Ishikawa (cell line): Measurements from ENCODE around the gene CPNE4.

Experiments
- CEBPB ChIP-seq: IDR thresholded peaks from 2 replicates; pipeline ENCODE4 v1.6.1; 2012
- CREB1 ChIP-seq: IDR thresholded peaks from 2 replicates; pipeline ENCODE4 v1.6.1; 2012; ENCODE audit warnings: low read depth
- EGR1 ChIP-seq: IDR thresholded peaks from 2 replicates; pipeline ENCODE4 v1.6.1; 2012
- EP300 ChIP-seq: IDR thresholded peaks from 2 replicates; pipeline ENCODE4 v1.6.1; 2012; ENCODE audit warnings: borderline replicate concordance
- FOXM1 ChIP-seq: IDR thresholded peaks from 2 replicates; pipeline ENCODE4 v1.6.1; 2012; ENCODE audit warnings: low read depth, borderline replicate concordance
- MAX ChIP-seq: IDR thresholded peaks from 2 replicates; pipeline ENCODE4 v1.6.1; 2012
- NFIC ChIP-seq: IDR thresholded peaks from 2 replicates; pipeline ENCODE4 v1.6.1; 2012
- RAD21 ChIP-seq: IDR thresholded peaks from 2 replicates; pipeline ENCODE4 v1.6.1; 2012; ENCODE audit warnings: low read depth
- REST ChIP-seq: IDR thresholded peaks from 2 replicates; pipeline ENCODE4 v1.6.1; 2012; ENCODE audit warnings: low read depth, mild to moderate bottlenecking
- TAF1 ChIP-seq: IDR thresholded peaks from 2 replicates; pipeline ENCODE4 v1.6.1; 2012; ENCODE audit warnings: low read depth, mild to moderate bottlenecking
- TCF12 ChIP-seq: IDR thresholded peaks from 2 replicates; pipeline ENCODE4 v1.6.1; 2012; ENCODE audit warnings: low read depth
- TEAD4 ChIP-seq: IDR thresholded peaks from 2 replicates; pipeline ENCODE4 v1.6.1; 2012
- USF1 ChIP-seq: IDR thresholded peaks from 2 replicates; pipeline ENCODE4 v1.6.1; 2012
- YY1 ChIP-seq: IDR thresholded peaks from 2 replicates; pipeline ENCODE4 v1.6.1; 2012; ENCODE audit warnings: low read depth
- ZBTB7A ChIP-seq: IDR thresholded peaks from 2 replicates; pipeline ENCODE4 v1.6.1; 2012; ENCODE audit warnings: low read depth

The CPNE4 gene

DNA sequence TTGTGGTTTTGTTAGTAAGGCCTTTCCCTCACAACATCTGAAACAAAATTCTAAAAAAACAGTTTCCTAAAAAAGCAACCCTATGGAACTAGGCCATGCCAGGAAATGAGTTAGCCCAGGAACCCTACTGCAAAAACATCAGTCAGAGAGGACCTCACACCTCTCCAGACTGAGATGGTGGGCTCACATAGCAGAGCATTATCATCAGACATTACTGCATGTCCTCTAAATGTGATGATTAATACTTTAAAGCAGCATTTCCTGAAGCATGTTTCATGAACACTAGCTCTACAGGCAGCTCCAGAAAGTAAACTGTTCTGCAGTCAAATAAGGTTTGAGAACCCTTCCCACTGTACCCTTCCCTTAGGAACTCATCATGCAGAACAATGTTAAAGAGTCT is 299.7 kb downstream of the CPNE4 start:
- TF ChIP-seq TAF1 (no peak), FOXM1 (no peak), RAD21 (no peak), CREB1 (no peak), CEBPB (no peak), ZBTB7A (no peak), TCF12 (no peak), TEAD4 (no peak), YY1 (no peak), EP300 (no peak)

DNA sequence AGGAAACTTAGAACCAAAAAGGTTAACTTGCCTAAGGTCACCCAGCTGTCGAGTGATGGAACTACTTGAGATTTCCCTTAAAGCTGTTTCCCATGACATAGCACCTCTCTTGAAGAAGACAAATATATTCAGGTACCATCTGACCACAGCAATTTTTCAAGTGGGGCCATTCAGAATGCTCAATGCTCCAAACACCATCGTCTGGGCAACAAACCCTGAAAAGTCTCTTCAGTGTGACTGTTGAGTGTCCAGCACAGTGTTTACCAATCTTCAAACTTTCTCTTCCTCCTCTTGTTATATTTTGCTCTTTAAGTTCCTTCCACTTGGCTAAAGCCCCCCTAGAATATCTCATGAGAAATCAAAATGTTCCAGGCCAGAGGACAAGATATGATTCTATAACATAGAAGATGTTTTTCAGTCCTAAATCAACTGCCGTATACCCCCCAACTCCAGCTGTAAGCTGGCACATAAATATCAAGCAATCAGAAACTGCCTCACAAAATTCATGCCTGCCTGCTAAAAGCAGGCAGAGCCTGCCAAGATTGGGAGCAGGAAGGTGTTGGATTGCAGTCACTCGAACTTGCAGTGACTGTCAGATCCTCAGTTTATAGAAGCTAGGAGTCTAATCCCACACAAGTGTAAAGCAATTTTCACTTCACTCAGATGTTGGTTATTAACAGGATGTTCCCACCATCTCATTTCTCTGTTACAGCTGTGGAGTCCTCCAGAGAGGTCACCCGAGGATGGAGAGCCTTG is 301.6 kb downstream of the CPNE4 start:
- TF ChIP-seq NFIC, result no peak
- TF ChIP-seq CREB1, result no peak
- TF ChIP-seq ZBTB7A, result no peak
- no peak for TF ChIP-seq MAX
- TF ChIP-seq EGR1, result no peak
- no peak for TF ChIP-seq FOXM1
- TF ChIP-seq RAD21, result no peak
- TF ChIP-seq TCF12, result no peak
- no peak for TF ChIP-seq YY1

GRCh38 chr3:131731709-131732108 is 303.1 kb downstream of the CPNE4 start:
- TF ChIP-seq EGR1 (no peak), TAF1 (no peak), ZBTB7A (no peak), REST (no peak), YY1 (no peak)

DNA sequence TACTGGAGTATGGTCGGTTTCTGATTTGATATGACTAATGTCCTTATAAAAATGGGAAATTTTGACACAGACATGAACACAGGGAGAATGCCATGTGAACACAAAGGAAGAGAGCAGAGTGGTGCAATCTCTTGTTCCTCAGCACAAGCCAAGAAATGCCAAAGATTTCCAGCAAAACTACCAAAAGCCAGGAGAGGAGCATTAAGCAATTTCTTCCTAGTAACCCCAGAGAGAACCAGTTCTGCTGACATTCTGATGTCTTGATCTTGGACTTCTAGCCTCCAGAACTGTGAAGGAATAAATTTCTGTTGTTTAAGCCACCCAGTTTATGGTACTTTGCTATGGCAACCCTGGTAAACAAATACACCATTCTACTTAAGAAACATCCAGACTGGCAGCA is 304.2 kb downstream of the CPNE4 start:
- no peak for TF ChIP-seq ZBTB7A
- TF ChIP-seq TCF12, result no peak
- no peak for TF ChIP-seq EGR1
- no peak for TF ChIP-seq REST
- no peak for TF ChIP-seq TEAD4
- TF ChIP-seq TAF1, result no peak
- TF ChIP-seq EP300, result no peak
- TF ChIP-seq CREB1, result no peak
- no peak for TF ChIP-seq YY1
- TF ChIP-seq NFIC, result no peak
- TF ChIP-seq MAX, result no peak
- no peak for TF ChIP-seq RAD21
- no peak for TF ChIP-seq CEBPB
- TF ChIP-seq USF1, result no peak
- no peak for TF ChIP-seq FOXM1

- TF ChIP-seq TEAD4 (no peak), EP300 (no peak), RAD21 (no peak), YY1 (no peak), CREB1 (no peak), EGR1 (no peak), TAF1 (no peak), CEBPB (no peak), TCF12 (no peak), ZBTB7A (no peak), MAX (no peak)
These were observed 305.2 kb downstream of the CPNE4 start for GRCh38 chr3:131729643-131730017.

GRCh38 chr3:131728898-131729642 is 305.7 kb downstream of the CPNE4 start:
- no peak for TF ChIP-seq CREB1
- no peak for TF ChIP-seq EGR1
- no peak for TF ChIP-seq TCF12
- no peak for TF ChIP-seq ZBTB7A
- TF ChIP-seq TEAD4, result no peak
- TF ChIP-seq CEBPB, result no peak
- no peak for TF ChIP-seq REST
- no peak for TF ChIP-seq YY1
- TF ChIP-seq RAD21, result no peak
- TF ChIP-seq TAF1, result no peak
- no peak for TF ChIP-seq USF1
- TF ChIP-seq FOXM1, result no peak
- TF ChIP-seq NFIC, result no peak
- no peak for TF ChIP-seq EP300
- no peak for TF ChIP-seq MAX
